Measurements from ENCODE around the gene DEDD.

DNA sequence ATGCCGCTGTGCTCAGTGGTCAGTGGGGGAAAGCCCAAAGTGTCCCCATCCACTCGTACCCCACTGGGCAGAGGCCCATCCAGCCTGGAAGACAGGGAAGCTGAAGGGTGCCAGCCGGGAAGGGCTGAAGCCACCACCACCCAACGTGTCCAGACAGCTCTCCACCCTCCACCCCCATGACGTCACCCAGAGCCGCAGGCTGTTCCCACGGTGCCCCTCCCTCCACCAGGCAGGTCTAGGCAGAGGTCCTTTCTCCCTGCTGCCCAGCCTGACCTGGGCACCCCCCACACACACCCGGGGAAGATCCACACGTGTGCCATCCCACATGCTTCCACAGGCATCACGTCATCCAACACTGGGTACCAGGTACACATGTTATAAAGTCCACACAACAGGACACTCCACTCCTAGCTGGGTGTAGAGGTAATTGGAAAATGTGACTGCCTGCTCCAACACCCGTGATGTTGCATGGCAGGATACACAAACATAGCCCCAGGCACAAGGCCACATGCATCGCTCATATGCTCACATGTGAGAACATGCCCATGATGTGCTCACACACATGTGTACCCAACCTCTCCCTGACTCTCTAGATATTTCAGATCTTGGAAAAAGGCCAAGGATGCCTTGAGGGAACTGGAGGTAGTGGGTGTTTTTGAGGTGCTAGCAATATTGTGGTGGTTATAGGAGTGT, 57.6 kb downstream of the DEDD start:
- TF ChIP-seq, protein P1, sequence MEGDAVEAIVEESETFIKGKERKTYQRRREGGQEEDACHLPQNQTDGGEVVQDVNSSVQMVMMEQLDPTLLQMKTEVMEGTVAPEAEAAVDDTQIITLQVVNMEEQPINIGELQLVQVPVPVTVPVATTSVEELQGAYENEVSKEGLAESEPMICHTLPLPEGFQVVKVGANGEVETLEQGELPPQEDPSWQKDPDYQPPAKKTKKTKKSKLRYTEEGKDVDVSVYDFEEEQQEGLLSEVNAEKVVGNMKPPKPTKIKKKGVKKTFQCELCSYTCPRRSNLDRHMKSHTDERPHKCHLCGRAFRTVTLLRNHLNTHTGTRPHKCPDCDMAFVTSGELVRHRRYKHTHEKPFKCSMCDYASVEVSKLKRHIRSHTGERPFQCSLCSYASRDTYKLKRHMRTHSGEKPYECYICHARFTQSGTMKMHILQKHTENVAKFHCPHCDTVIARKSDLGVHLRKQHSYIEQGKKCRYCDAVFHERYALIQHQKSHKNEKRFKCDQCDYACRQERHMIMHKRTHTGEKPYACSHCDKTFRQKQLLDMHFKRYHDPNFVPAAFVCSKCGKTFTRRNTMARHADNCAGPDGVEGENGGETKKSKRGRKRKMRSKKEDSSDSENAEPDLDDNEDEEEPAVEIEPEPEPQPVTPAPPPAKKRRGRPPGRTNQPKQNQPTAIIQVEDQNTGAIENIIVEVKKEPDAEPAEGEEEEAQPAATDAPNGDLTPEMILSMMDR (IDR thresholded peaks at IDR 0.05): no peak
- TF ChIP-seq POLR2A (IDR thresholded peaks at IDR 0.05; ENCODE audit: low read length) (no peak), SMC3 (IDR thresholded peaks at IDR 0.05) (no peak), EP300 (IDR thresholded peaks at IDR 0.05) (no peak), RFX5 (IDR thresholded peaks at IDR 0.05) (no peak), ZC3H11A (IDR thresholded peaks at IDR 0.05) (no peak), JUNB (IDR thresholded peaks at IDR 0.05) (no peak)

All from A549 (cell line).